ENCODE measurements around the gene EML4.

EML4 gene

GRCh38 chr2:42192010-42192373, 22.8 kb downstream of the EML4 start:
- no peak for TF ChIP-seq EZH2phosphoT487 (IDR thresholded peaks at IDR 0.05; ENCODE audit: low read length)
- TF ChIP-seq EZH2 (optimal IDR thresholded peaks at IDR 0.05; ENCODE audit: low read depth, low read length) = no peak
- TF ChIP-seq, protein P1, sequence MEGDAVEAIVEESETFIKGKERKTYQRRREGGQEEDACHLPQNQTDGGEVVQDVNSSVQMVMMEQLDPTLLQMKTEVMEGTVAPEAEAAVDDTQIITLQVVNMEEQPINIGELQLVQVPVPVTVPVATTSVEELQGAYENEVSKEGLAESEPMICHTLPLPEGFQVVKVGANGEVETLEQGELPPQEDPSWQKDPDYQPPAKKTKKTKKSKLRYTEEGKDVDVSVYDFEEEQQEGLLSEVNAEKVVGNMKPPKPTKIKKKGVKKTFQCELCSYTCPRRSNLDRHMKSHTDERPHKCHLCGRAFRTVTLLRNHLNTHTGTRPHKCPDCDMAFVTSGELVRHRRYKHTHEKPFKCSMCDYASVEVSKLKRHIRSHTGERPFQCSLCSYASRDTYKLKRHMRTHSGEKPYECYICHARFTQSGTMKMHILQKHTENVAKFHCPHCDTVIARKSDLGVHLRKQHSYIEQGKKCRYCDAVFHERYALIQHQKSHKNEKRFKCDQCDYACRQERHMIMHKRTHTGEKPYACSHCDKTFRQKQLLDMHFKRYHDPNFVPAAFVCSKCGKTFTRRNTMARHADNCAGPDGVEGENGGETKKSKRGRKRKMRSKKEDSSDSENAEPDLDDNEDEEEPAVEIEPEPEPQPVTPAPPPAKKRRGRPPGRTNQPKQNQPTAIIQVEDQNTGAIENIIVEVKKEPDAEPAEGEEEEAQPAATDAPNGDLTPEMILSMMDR (IDR thresholded peaks at IDR 0.05; ENCODE audit: low read length) = no peak
- H2AFZ ChIP-seq (ENCODE audit: low read length) = no peak overlapping the region
- H3K9me2 ChIP-seq (replicated peaks; ENCODE audit: insufficient read depth, low read length) = no peaks in the 10 kb centered on the region
- H3K9ac ChIP-seq (ENCODE audit: low read length) = no peak overlapping the region
- H3F3A ChIP-seq (ENCODE audit: insufficient read depth, low read length) = peaks cover 5% of the 10 kb centered on the region
- DNase-seq = no peak
- peaks cover 15% of the 10 kb centered on the region; the same call in 1 of the 2 replicates for H4K20me1 ChIP-seq (ENCODE audit: insufficient read depth, low read length)
- no peak overlapping the region for H3K4me2 ChIP-seq (ENCODE audit: low read depth, low read length)
- no peak overlapping the region for H3K4me3 ChIP-seq (ENCODE audit: low read length)
- no peaks in the 10 kb centered on the region for H3K9me3 ChIP-seq (replicated peaks; ENCODE audit: insufficient read depth, low read length)
- peaks cover 17% of the 10 kb centered on the region for H3K4me1 ChIP-seq (ENCODE audit: low read length)
- H3K79me2 ChIP-seq (ENCODE audit: low read length) = peaks cover 100% of the 10 kb centered on the region
- H3K27me3 ChIP-seq (replicated peaks; ENCODE audit: insufficient read depth, low read length) = no peaks in the 10 kb centered on the region
- H3K36me3 ChIP-seq (replicated peaks; ENCODE audit: insufficient read depth, low read length) = no peaks in the 10 kb centered on the region
- H3K27ac ChIP-seq (ENCODE audit: low read length) = no peak overlapping the region

GRCh38 chr2:42192652-42193566, 23.8 kb downstream of the EML4 start:
- Histone ChIP-seq H3K4me3 (ENCODE audit: low read length) (no peak overlapping the region), H3K27ac (ENCODE audit: low read length) (peak overlapping the region; percentile 0; the same call in 1 of the 2 replicates), H3K9me3 (replicated peaks; ENCODE audit: insufficient read depth, low read length) (no peaks in the 10 kb centered on the region), H3K9ac (ENCODE audit: low read length) (no peak overlapping the region), H3K4me2 (ENCODE audit: low read depth, low read length) (no peak overlapping the region), H3K4me1 (ENCODE audit: low read length) (peaks cover 24% of the 10 kb centered on the region), H3K27me3 (replicated peaks; ENCODE audit: insufficient read depth, low read length) (no peaks in the 10 kb centered on the region), H3K9me2 (replicated peaks; ENCODE audit: insufficient read depth, low read length) (no peaks in the 10 kb centered on the region), H3K79me2 (ENCODE audit: low read length) (peaks cover 100% of the 10 kb centered on the region), H3F3A (ENCODE audit: insufficient read depth, low read length) (peaks cover 5% of the 10 kb centered on the region), H3K36me3 (replicated peaks; ENCODE audit: insufficient read depth, low read length) (no peaks in the 10 kb centered on the region), H4K20me1 (ENCODE audit: insufficient read depth, low read length) (peaks cover 16% of the 10 kb centered on the region; the same call in 1 of the 2 replicates), H2AFZ (ENCODE audit: low read length) (no peak overlapping the region)
- peak; percentile 26 for DNase-seq
- TF ChIP-seq EZH2phosphoT487 (IDR thresholded peaks at IDR 0.05; ENCODE audit: low read length) (no peak), EZH2 (optimal IDR thresholded peaks at IDR 0.05; ENCODE audit: low read depth, low read length) (no peak)
- TF ChIP-seq, protein P1 (IDR thresholded peaks at IDR 0.05; ENCODE audit: low read length) = no peak

- peaks cover 5% of the 10 kb centered on the region for H3F3A ChIP-seq (ENCODE audit: insufficient read depth, low read length)
- H3K27me3 ChIP-seq (replicated peaks; ENCODE audit: insufficient read depth, low read length) = no peaks in the 10 kb centered on the region
- H3K9me2 ChIP-seq (replicated peaks; ENCODE audit: insufficient read depth, low read length) = no peaks in the 10 kb centered on the region
- no peaks in the 10 kb centered on the region for H3K36me3 ChIP-seq (replicated peaks; ENCODE audit: insufficient read depth, low read length)
- no peak overlapping the region for H3K9ac ChIP-seq (ENCODE audit: low read length)
- H3K4me3 ChIP-seq (ENCODE audit: low read length) = no peak overlapping the region
- no peak for DNase-seq
- H3K4me1 ChIP-seq (ENCODE audit: low read length) = peaks cover 25% of the 10 kb centered on the region
- H3K27ac ChIP-seq (ENCODE audit: low read length) = no peak overlapping the region
- TF ChIP-seq EZH2 (optimal IDR thresholded peaks at IDR 0.05; ENCODE audit: low read depth, low read length) = no peak
- TF ChIP-seq EZH2phosphoT487 (IDR thresholded peaks at IDR 0.05; ENCODE audit: low read length) = no peak
- TF ChIP-seq, protein P1 (IDR thresholded peaks at IDR 0.05; ENCODE audit: low read length) = no peak
- no peaks in the 10 kb centered on the region for H3K9me3 ChIP-seq (replicated peaks; ENCODE audit: insufficient read depth, low read length)
- no peak overlapping the region for H3K4me2 ChIP-seq (ENCODE audit: low read depth, low read length)
- H3K79me2 ChIP-seq (ENCODE audit: low read length) = peaks cover 100% of the 10 kb centered on the region
- no peak overlapping the region for H2AFZ ChIP-seq (ENCODE audit: low read length)
- peaks cover 15% of the 10 kb centered on the region; the same call in 1 of the 2 replicates for H4K20me1 ChIP-seq (ENCODE audit: insufficient read depth, low read length)
Measured at GRCh38 chr2:42193722-42194187, 24.6 kb downstream of the EML4 start.

All from MM.1S (cell line).